Endothelial cell (in vitro differentiated cells): ENCODE data around the gene JAZF1. TPM values are rescaled to one million over a fixed set of nuclear protein-coding genes. Genes with fewer than 3 reads are reported as not detected.

ENCODE experiments used
- DNase-seq: peaks from one replicate; pipeline ENCODE4 v3.0.0; 2021; ENCODE audit warnings: low spot score
- H3K27ac Mint-ChIP-seq: one replicate; pipeline ENCODE4 v1.8.0; 2021; ENCODE audit warnings: mixed read lengths, inconsistent platforms; ENCODE audit not compliant: unreplicated experiment
- H3K27me3 Mint-ChIP-seq: one replicate; pipeline ENCODE4 v1.8.0; 2021; ENCODE audit warnings: mild to moderate bottlenecking, moderate library complexity, mixed read lengths, inconsistent platforms; ENCODE audit not compliant: unreplicated experiment
- H3K36me3 Mint-ChIP-seq: one replicate; pipeline ENCODE4 v1.8.0; 2021; ENCODE audit warnings: mild to moderate bottlenecking, low read depth, mixed read lengths, inconsistent platforms; ENCODE audit not compliant: unreplicated experiment
- H3K4me1 Mint-ChIP-seq: one replicate; pipeline ENCODE4 v1.8.0; 2021; ENCODE audit warnings: mild to moderate bottlenecking, mixed read lengths, inconsistent platforms; ENCODE audit not compliant: unreplicated experiment
- H3K4me3 Mint-ChIP-seq: one replicate; pipeline ENCODE4 v1.8.0; 2021; ENCODE audit warnings: mild to moderate bottlenecking, mixed read lengths, inconsistent platforms; ENCODE audit not compliant: unreplicated experiment
- H3K9me3 Mint-ChIP-seq: one replicate; pipeline ENCODE4 v1.8.0; 2021; ENCODE audit warnings: mixed read lengths, inconsistent platforms; ENCODE audit not compliant: unreplicated experiment
- total RNA-seq: library from RNA; stranded (reverse); fragmentation: NEBNext Ultra II Directional; extraction: Animal tissue kit (Norgen Biotek cat#: 25700); gene quantifications from one replicate; pipeline ENCODE4 v1.2.1, GENCODE V29; 2021; ENCODE audit not compliant: unreplicated experiment
- TF ChIP-seq, protein P1 (sequence below): fragments of 200-600 bp; sonication (generic); IDR thresholded peaks from one replicate; pipeline ENCODE4 v1.5.0; 2021; ENCODE audit warnings: antibody characterized with exemption; ENCODE audit not compliant: unreplicated experiment

Gene JAZF1
- total RNA-seq, 1 donor from 2014 or later = 8.5 TPM

DNA sequence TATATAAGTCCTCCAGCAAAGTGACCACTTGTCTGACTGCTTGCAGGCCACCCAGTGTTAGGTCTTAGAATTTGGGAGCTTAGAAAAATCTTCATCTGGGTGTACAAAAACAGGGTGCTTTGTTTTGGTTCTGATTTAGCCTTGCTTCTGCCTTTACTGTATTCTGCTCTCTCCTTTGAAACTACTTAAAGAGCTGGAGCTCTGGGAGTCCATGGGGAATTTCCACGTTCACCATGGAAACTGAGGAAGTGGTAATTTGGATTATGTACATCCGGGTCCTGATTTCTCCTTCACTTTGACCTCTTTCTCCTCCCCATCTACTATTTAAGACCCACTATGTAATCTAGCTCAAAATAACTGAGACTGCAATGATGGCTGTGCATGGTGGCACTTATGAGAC lies 103.0 kb downstream of the JAZF1 start:
- peaks cover 22% of the 10 kb centered on the region for H3K4me1 Mint-ChIP-seq

DNA sequence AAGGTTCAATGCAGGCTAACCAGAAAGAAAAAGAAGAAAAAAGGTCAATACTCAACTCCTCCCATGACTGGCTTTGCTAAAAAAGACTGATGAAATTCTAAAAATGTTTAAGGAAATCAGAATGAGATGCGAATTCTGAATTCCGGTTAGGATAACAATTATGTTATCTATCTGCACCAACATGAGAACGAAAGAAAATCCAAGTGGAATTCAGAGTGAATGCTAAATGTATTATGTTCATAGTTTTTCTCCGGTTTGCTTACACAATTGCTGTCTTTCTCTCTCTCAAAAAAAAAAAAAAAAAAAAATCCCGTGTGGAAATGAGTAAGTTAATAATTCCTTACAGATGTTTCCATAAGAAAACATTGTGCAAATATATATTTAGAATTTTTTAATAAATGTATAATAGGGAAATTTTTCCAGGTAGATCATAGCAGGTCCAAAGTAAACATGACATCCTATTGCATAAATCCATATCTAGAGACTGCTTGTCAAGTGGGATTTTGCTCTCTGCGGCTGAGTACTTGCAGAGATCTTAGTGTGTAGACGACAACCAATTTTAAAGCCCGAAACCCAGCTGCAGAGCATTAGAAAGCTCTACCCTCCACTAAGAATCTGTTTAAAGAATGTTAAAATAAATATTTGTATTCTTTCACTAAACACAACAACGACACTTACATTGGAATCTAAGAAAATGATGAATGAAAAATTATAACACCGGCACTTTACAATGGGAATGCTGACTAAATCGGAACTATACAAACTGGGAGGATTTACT lies 104.0 kb downstream of the JAZF1 start:
- Mint-ChIP-seq H3K27ac (no peak overlapping the region), H3K36me3 (no peaks in the 10 kb centered on the region), H3K9me3 (no peaks in the 10 kb centered on the region), H3K4me3 (no peak overlapping the region), H3K4me1 (peaks cover 22% of the 10 kb centered on the region), H3K27me3 (no peaks in the 10 kb centered on the region)
- DNase-seq = no peak
- TF ChIP-seq, protein P1, sequence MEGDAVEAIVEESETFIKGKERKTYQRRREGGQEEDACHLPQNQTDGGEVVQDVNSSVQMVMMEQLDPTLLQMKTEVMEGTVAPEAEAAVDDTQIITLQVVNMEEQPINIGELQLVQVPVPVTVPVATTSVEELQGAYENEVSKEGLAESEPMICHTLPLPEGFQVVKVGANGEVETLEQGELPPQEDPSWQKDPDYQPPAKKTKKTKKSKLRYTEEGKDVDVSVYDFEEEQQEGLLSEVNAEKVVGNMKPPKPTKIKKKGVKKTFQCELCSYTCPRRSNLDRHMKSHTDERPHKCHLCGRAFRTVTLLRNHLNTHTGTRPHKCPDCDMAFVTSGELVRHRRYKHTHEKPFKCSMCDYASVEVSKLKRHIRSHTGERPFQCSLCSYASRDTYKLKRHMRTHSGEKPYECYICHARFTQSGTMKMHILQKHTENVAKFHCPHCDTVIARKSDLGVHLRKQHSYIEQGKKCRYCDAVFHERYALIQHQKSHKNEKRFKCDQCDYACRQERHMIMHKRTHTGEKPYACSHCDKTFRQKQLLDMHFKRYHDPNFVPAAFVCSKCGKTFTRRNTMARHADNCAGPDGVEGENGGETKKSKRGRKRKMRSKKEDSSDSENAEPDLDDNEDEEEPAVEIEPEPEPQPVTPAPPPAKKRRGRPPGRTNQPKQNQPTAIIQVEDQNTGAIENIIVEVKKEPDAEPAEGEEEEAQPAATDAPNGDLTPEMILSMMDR = no peak

More for the DNA sequence above, 103.0 kb downstream of the JAZF1 start:
- no peaks in the 10 kb centered on the region for H3K36me3 Mint-ChIP-seq
- no peak for DNase-seq
- TF ChIP-seq, protein P1 = no peak
- peaks cover 5% of the 10 kb centered on the region for H3K27me3 Mint-ChIP-seq
- no peak overlapping the region for H3K4me3 Mint-ChIP-seq
- H3K27ac Mint-ChIP-seq = peak overlapping the region; percentile 53
- no peaks in the 10 kb centered on the region for H3K9me3 Mint-ChIP-seq

- DNase-seq = no peak
- no peaks in the 10 kb centered on the region for H3K27me3 Mint-ChIP-seq
- no peak overlapping the region for H3K4me3 Mint-ChIP-seq
- H3K4me1 Mint-ChIP-seq = peaks cover 15% of the 10 kb centered on the region
- no peaks in the 10 kb centered on the region for H3K9me3 Mint-ChIP-seq
- H3K27ac Mint-ChIP-seq = no peak overlapping the region
- TF ChIP-seq, protein P1 = no peak
- H3K36me3 Mint-ChIP-seq = no peaks in the 10 kb centered on the region
These were observed 104.8 kb downstream of the JAZF1 start for GRCh38 chr7:28075674-28076358.

DNA sequence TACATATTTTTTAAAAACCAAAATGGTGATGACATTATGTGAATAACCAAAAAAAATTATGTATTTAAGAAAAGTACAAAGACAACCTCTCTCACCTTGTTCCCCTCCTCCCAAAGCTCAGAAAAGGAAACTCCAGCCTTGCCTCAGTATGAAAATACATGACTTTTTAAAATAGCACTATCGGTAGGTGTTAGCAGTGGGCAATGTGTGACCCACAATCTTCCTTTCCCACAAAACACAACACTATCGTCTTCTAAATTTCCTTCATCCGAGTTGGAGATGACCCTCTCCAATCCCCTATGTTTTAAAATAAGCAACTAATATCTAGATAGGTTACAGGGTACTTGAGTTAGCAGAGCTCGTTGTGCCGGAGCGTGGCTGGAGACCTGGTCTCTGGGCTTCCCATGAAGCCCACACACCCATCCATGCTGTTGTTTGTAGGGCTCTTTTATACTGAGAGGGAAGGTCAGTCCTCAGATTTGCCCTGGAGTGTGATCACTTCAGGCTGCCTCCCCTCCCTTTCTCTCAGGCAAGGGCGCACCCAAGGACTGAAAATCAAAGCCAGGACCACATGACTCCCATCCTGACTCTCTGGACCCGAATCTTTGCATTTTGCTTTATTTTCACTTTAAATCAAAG lies 107.6 kb downstream of the JAZF1 start:
- DNase-seq = no peak
- no peaks in the 10 kb centered on the region for H3K27me3 Mint-ChIP-seq
- peaks cover 8% of the 10 kb centered on the region for H3K4me1 Mint-ChIP-seq
- H3K4me3 Mint-ChIP-seq = no peak overlapping the region
- H3K27ac Mint-ChIP-seq = no peak overlapping the region
- H3K9me3 Mint-ChIP-seq = no peaks in the 10 kb centered on the region
- TF ChIP-seq, protein P1 = no peak
- no peaks in the 10 kb centered on the region for H3K36me3 Mint-ChIP-seq

GRCh38 chr7:28071570-28071969 lies 109.0 kb downstream of the JAZF1 start:
- H3K27ac Mint-ChIP-seq = no peak overlapping the region
- H3K4me3 Mint-ChIP-seq = no peak overlapping the region
- peaks cover 1% of the 10 kb centered on the region for H3K27me3 Mint-ChIP-seq
- DNase-seq = no peak
- TF ChIP-seq, protein P1 = no peak
- no peaks in the 10 kb centered on the region for H3K36me3 Mint-ChIP-seq
- H3K4me1 Mint-ChIP-seq = no peaks in the 10 kb centered on the region
- no peaks in the 10 kb centered on the region for H3K9me3 Mint-ChIP-seq
